HL-60 (cell line): Measurements from ENCODE around the gene CPNE4.

ENCODE experiments used
- CTCF ChIP-seq: IDR thresholded peaks from one replicate; pipeline ENCODE4 v1.5.1; 2011; ENCODE audit warnings: low read length, control low read depth, inconsistent platforms; ENCODE audit not compliant: insufficient read depth
- POLR2AphosphoS5 ChIP-seq: IDR thresholded peaks from 2 replicates; pipeline ENCODE4 v1.6.1; 2012; ENCODE audit warnings: low read depth
- TF ChIP-seq, protein P1 (sequence below): IDR thresholded peaks from 2 replicates; pipeline ENCODE4 v1.6.1; 2012; ENCODE audit warnings: low read depth; ENCODE audit not compliant: insufficient replicate concordance

DNA sequence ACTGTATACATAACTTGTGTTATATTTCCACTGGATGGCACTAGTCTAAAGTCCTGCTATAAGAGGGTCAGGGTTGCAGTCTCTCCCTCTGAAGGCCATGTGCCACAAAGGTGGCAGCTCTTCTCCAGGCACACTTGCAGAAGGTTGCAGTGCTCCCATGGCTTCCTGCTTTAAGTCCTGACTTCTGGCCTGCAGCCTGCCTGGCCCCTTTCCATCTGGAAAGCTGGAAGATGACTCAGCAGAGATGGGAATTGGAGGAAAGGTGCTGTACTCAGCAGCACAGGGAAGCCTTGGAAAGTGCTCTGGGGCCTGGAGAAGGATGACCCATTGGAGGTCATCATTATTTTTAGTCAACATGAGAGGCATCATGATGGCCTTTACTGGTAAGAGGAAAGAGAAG lies 491.1 kb downstream of the CPNE4 start:
- no peak for TF ChIP-seq CTCF
- TF ChIP-seq, protein P1, sequence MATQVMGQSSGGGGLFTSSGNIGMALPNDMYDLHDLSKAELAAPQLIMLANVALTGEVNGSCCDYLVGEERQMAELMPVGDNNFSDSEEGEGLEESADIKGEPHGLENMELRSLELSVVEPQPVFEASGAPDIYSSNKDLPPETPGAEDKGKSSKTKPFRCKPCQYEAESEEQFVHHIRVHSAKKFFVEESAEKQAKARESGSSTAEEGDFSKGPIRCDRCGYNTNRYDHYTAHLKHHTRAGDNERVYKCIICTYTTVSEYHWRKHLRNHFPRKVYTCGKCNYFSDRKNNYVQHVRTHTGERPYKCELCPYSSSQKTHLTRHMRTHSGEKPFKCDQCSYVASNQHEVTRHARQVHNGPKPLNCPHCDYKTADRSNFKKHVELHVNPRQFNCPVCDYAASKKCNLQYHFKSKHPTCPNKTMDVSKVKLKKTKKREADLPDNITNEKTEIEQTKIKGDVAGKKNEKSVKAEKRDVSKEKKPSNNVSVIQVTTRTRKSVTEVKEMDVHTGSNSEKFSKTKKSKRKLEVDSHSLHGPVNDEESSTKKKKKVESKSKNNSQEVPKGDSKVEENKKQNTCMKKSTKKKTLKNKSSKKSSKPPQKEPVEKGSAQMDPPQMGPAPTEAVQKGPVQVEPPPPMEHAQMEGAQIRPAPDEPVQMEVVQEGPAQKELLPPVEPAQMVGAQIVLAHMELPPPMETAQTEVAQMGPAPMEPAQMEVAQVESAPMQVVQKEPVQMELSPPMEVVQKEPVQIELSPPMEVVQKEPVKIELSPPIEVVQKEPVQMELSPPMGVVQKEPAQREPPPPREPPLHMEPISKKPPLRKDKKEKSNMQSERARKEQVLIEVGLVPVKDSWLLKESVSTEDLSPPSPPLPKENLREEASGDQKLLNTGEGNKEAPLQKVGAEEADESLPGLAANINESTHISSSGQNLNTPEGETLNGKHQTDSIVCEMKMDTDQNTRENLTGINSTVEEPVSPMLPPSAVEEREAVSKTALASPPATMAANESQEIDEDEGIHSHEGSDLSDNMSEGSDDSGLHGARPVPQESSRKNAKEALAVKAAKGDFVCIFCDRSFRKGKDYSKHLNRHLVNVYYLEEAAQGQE, result no peak
- TF ChIP-seq POLR2AphosphoS5, result no peak
